HepG2 (cell line): ENCODE results near the gene TNS1. TPM values are rescaled to one million over a fixed set of nuclear protein-coding genes. Genes with fewer than 3 reads are reported as not detected.

Experiments
- BRD4 ChIP-seq: sonication (generic); formaldehyde crosslinking; IDR thresholded peaks from 2 replicates; pipeline ENCODE4 v1.4.0; 2020; ENCODE audit warnings: missing genetic modification reagents
- KAT8 ChIP-seq: IDR thresholded peaks from 2 replicates; pipeline ENCODE4 v1.6.1; 2016; ENCODE audit warnings: missing genetic modification reagents, missing compliant biosample characterization
- NFE2L2 ChIP-seq: fragments of 150-350 bp; IDR thresholded peaks from 2 replicates; pipeline ENCODE4 v1.6.1; 2014; ENCODE audit warnings: low read length
- SMAD9 ChIP-seq: sonication (generic); formaldehyde crosslinking; IDR thresholded peaks from 2 replicates; pipeline ENCODE4 v1.5.1; 2020; ENCODE audit warnings: mild to moderate bottlenecking, missing genetic modification reagents
- ZBTB20 ChIP-seq: sonication (generic); formaldehyde crosslinking; IDR thresholded peaks from 2 replicates; pipeline ENCODE4 v1.8.1; 2023; ENCODE audit warnings: missing genetic modification reagents, low read depth, mild to moderate bottlenecking, borderline replicate concordance
- ZNF282 ChIP-seq: fragments of 450-650 bp; IDR thresholded peaks from 2 replicates; pipeline ENCODE4 v1.6.1; 2018; ENCODE audit not compliant: partially characterized antibody
- ZNF329 ChIP-seq: sonication (generic); formaldehyde crosslinking; IDR thresholded peaks from 2 replicates; pipeline ENCODE4 v1.9.0; 2021; ENCODE audit warnings: low read depth, mild to moderate bottlenecking, missing genetic modification reagents
- ZNF660 ChIP-seq: sonication (generic); formaldehyde crosslinking; IDR thresholded peaks from 2 replicates; pipeline ENCODE4 v1.5.1; 2020; ENCODE audit warnings: mild to moderate bottlenecking, low read depth, missing genetic modification reagents, borderline replicate concordance
- ZNF784 ChIP-seq: sonication (generic); formaldehyde crosslinking; IDR thresholded peaks from 2 replicates; pipeline ENCODE4 v1.5.1; 2020; ENCODE audit warnings: missing genetic modification reagents, mild to moderate bottlenecking, borderline replicate concordance
- polyA plus RNA-seq, 8 experiments: library from polyadenylated mRNA; depleted of rRNA in 3 of 8; stranded (reverse) in 7 of 8; unstranded in 1 of 8; fragments of >200 nt; fragmentation: Illumina TruSeq in 4 of 8; extraction: Trizol in 4 of 8; gene quantifications; 2 replicates each; pipeline versions ENCODE4 v1.2.1 to v1.2.3, GENCODE V29; 2011 to 2016; ENCODE audit warnings: low read depth in 4 of 8, missing spikeins in 1 of 8, mixed read lengths in 1 of 8; ENCODE audit not compliant: insufficient read depth in 1 of 8
- total RNA-seq, 5 experiments: library from RNA; depleted of rRNA; stranded (reverse); fragments of >200 nt; fragmentation: Illumina TruSeq; extraction: Trizol; gene quantifications; 2 replicates each; pipeline ENCODE4 v1.2.3, GENCODE V29; 2016; ENCODE audit warnings: low read depth in 1 of 5
- TF ChIP-seq, protein P1 (sequence below): sonication (generic); formaldehyde crosslinking; IDR thresholded peaks from 2 replicates; pipeline ENCODE4 v1.5.0; 2020; ENCODE audit warnings: mild to moderate bottlenecking, missing genetic modification reagents, borderline replicate concordance
- TF ChIP-seq, protein P2 (sequence below): IDR thresholded peaks from 2 replicates; pipeline ENCODE4 v1.6.1; 2016; ENCODE audit warnings: low read depth
- TF ChIP-seq, protein P3 (sequence below): sonication (generic); formaldehyde crosslinking; IDR thresholded peaks from 2 replicates; pipeline ENCODE4 v1.4.0; 2020; ENCODE audit warnings: missing genetic modification reagents
- TF ChIP-seq, protein P4 (sequence below): sonication (generic); formaldehyde crosslinking; IDR thresholded peaks from 2 replicates; pipeline ENCODE4 v1.9.0; 2022; ENCODE audit warnings: low read depth, missing genetic modification reagents

The TNS1 gene
- total and polyA plus RNA-seq, 2 of the 13 experiments (the other 11 are each of a cell fraction or from before 2014, with no cell fraction given) = 1.9 to 118 TPM

DNA sequence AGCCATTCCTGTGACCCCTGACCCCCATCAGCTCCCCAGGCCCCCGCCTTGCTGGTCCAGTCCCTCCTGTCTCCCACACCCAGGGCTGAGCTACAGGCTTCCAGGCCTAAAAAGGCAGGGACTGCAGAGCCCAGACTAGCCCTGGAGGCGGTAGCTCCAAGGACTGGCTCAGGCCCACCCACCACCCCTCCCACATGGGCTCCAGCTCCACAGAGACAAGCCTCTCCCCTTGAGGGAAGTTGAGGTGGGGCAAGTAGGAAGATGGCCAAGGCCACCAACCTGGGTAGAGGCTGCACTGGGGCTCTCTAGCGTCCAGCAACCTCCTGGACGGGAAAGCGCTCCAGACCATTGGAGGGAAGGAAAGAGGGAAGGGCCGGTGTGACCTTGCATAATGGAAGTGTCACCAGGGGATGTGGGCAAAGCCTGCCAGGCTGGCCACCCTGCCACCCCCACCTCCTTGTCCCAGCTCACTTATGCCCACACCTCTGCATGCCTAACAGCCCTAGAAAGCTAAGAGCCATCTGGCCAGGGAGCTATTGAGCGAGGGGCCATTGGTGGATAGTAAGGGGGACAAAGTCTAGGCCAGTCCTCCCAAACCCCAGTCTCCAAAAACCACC lies 63.1 kb downstream of the TNS1 start (continued):
- TF ChIP-seq, protein P1, sequence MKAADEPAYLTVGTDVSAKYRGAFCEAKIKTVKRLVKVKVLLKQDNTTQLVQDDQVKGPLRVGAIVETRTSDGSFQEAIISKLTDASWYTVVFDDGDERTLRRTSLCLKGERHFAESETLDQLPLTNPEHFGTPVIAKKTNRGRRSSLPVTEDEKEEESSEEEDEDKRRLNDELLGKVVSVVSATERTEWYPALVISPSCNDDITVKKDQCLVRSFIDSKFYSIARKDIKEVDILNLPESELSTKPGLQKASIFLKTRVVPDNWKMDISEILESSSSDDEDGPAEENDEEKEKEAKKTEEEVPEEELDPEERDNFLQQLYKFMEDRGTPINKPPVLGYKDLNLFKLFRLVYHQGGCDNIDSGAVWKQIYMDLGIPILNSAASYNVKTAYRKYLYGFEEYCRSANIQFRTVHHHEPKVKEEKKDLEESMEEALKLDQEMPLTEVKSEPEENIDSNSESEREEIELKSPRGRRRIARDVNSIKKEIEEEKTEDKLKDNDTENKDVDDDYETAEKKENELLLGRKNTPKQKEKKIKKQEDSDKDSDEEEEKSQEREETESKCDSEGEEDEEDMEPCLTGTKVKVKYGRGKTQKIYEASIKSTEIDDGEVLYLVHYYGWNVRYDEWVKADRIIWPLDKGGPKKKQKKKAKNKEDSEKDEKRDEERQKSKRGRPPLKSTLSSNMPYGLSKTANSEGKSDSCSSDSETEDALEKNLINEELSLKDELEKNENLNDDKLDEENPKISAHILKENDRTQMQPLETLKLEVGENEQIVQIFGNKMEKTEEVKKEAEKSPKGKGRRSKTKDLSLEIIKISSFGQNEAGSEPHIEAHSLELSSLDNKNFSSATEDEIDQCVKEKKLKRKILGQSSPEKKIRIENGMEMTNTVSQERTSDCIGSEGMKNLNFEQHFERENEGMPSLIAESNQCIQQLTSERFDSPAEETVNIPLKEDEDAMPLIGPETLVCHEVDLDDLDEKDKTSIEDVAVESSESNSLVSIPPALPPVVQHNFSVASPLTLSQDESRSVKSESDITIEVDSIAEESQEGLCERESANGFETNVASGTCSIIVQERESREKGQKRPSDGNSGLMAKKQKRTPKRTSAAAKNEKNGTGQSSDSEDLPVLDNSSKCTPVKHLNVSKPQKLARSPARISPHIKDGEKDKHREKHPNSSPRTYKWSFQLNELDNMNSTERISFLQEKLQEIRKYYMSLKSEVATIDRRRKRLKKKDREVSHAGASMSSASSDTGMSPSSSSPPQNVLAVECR (CRISPR knock-in tag) = no peak
- TF ChIP-seq, protein P2, sequence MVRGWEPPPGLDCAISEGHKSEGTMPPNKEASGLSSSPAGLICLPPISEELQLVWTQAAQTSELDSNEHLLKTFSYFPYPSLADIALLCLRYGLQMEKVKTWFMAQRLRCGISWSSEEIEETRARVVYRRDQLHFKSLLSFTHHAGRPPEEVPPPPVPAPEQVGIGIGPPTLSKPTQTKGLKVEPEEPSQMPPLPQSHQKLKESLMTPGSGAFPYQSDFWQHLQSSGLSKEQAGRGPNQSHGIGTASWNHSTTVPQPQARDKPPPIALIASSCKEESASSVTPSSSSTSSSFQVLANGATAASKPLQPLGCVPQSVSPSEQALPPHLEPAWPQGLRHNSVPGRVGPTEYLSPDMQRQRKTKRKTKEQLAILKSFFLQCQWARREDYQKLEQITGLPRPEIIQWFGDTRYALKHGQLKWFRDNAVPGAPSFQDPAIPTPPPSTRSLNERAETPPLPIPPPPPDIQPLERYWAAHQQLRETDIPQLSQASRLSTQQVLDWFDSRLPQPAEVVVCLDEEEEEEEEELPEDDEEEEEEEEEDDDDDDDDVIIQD (CRISPR knock-in tag) = no peak
- no peak for TF ChIP-seq ZBTB20 (CRISPR knock-in tag)
- TF ChIP-seq, protein P3, sequence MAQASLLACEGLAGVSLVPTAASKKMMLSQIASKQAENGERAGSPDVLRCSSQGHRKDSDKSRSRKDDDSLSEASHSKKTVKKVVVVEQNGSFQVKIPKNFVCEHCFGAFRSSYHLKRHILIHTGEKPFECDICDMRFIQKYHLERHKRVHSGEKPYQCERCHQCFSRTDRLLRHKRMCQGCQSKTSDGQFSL = no peak
- TF ChIP-seq BRD4 = no peak
- TF ChIP-seq NFE2L2 = no peak
- TF ChIP-seq, protein P4, sequence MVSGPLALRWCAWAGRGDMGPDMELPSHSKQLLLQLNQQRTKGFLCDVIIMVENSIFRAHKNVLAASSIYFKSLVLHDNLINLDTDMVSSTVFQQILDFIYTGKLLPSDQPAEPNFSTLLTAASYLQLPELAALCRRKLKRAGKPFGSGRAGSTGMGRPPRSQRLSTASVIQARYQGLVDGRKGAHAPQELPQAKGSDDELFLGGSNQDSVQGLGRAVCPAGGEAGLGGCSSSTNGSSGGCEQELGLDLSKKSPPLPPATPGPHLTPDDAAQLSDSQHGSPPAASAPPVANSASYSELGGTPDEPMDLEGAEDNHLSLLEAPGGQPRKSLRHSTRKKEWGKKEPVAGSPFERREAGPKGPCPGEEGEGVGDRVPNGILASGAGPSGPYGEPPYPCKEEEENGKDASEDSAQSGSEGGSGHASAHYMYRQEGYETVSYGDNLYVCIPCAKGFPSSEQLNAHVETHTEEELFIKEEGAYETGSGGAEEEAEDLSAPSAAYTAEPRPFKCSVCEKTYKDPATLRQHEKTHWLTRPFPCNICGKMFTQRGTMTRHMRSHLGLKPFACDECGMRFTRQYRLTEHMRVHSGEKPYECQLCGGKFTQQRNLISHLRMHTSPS (CRISPR knock-in tag) = no peak
- no peak for TF ChIP-seq ZNF660 (CRISPR knock-in tag)
- no peak for TF ChIP-seq ZNF784
- no peak for TF ChIP-seq KAT8 (CRISPR knock-in tag)
- no peak for TF ChIP-seq SMAD9
- TF ChIP-seq ZNF329 (CRISPR knock-in tag) = no peak
- no peak for TF ChIP-seq ZNF282
